GM23338 (cell line): Measurements from ENCODE around the gene MATCAP1.

Source experiments
- ETS1 ChIP-seq: IDR thresholded peaks from 2 replicates; pipeline ENCODE4 v1.6.1; 2016; ENCODE audit warnings: antibody characterized with exemption
- EZH2 ChIP-seq: fragments of 200-600 bp; sonication (generic); IDR thresholded peaks from one replicate; pipeline ENCODE4 v1.8.0; 2017; ENCODE audit warnings: antibody characterized with exemption, mild to moderate bottlenecking, low read depth; ENCODE audit not compliant: unreplicated experiment
- EZH2phosphoT487 ChIP-seq: fragments of 200-600 bp; sonication (generic); IDR thresholded peaks from one replicate; pipeline ENCODE4 v1.8.1; 2018; ENCODE audit warnings: antibody characterized with exemption; ENCODE audit not compliant: unreplicated experiment
- NANOG ChIP-seq: IDR thresholded peaks from 2 replicates; pipeline ENCODE4 v1.6.1; 2016; ENCODE audit warnings: antibody characterized with exemption, borderline replicate concordance
- POLR2AphosphoS5 ChIP-seq: IDR thresholded peaks from 2 replicates; pipeline ENCODE4 v1.6.1; 2016; ENCODE audit warnings: antibody characterized with exemption, low read depth
- ZNF331 ChIP-seq: fragments of 250-450 bp; sonication (Bioruptor Pico); IDR thresholded peaks from 2 replicates; pipeline ENCODE4 v1.5.0; 2020; ENCODE audit warnings: low read depth, mild to moderate bottlenecking, moderate library complexity
- ZNF462 ChIP-seq: fragments of 250-450 bp; sonication (Bioruptor Pico); IDR thresholded peaks from 2 replicates; pipeline ENCODE4 v1.5.0; 2020; ENCODE audit warnings: mild to moderate bottlenecking, moderate library complexity
- TF ChIP-seq, protein P1 (sequence below), 2 experiments: fragments of 200-600 bp in 1 of 2; sonication (generic) in 1 of 2; conservative IDR thresholded peaks; 2 replicates each; pipeline versions ENCODE4 v1.5.1 to v1.6.1; 2016 to 2017; ENCODE audit warnings: antibody characterized with exemption in 2 of 2, low read depth in 2 of 2, mild to moderate bottlenecking in 2 of 2, moderate library complexity in 1 of 2
- TF ChIP-seq, protein P2 (sequence below): IDR thresholded peaks from one replicate; pipeline ENCODE4 v1.6.1; 2018; ENCODE audit warnings: antibody characterized with exemption; ENCODE audit not compliant: unreplicated experiment

- TF ChIP-seq, protein P1, sequence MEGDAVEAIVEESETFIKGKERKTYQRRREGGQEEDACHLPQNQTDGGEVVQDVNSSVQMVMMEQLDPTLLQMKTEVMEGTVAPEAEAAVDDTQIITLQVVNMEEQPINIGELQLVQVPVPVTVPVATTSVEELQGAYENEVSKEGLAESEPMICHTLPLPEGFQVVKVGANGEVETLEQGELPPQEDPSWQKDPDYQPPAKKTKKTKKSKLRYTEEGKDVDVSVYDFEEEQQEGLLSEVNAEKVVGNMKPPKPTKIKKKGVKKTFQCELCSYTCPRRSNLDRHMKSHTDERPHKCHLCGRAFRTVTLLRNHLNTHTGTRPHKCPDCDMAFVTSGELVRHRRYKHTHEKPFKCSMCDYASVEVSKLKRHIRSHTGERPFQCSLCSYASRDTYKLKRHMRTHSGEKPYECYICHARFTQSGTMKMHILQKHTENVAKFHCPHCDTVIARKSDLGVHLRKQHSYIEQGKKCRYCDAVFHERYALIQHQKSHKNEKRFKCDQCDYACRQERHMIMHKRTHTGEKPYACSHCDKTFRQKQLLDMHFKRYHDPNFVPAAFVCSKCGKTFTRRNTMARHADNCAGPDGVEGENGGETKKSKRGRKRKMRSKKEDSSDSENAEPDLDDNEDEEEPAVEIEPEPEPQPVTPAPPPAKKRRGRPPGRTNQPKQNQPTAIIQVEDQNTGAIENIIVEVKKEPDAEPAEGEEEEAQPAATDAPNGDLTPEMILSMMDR (conservative IDR thresholded peaks at IDR 0.05; ENCODE audit: low read depth in 2 of 2) = no peak
- TF ChIP-seq EZH2 (no peak), POLR2AphosphoS5 (no peak), NANOG (no peak), EZH2phosphoT487 (no peak), ZNF331 (no peak), ZNF462 (no peak), ETS1 (no peak)
- TF ChIP-seq, protein P2, sequence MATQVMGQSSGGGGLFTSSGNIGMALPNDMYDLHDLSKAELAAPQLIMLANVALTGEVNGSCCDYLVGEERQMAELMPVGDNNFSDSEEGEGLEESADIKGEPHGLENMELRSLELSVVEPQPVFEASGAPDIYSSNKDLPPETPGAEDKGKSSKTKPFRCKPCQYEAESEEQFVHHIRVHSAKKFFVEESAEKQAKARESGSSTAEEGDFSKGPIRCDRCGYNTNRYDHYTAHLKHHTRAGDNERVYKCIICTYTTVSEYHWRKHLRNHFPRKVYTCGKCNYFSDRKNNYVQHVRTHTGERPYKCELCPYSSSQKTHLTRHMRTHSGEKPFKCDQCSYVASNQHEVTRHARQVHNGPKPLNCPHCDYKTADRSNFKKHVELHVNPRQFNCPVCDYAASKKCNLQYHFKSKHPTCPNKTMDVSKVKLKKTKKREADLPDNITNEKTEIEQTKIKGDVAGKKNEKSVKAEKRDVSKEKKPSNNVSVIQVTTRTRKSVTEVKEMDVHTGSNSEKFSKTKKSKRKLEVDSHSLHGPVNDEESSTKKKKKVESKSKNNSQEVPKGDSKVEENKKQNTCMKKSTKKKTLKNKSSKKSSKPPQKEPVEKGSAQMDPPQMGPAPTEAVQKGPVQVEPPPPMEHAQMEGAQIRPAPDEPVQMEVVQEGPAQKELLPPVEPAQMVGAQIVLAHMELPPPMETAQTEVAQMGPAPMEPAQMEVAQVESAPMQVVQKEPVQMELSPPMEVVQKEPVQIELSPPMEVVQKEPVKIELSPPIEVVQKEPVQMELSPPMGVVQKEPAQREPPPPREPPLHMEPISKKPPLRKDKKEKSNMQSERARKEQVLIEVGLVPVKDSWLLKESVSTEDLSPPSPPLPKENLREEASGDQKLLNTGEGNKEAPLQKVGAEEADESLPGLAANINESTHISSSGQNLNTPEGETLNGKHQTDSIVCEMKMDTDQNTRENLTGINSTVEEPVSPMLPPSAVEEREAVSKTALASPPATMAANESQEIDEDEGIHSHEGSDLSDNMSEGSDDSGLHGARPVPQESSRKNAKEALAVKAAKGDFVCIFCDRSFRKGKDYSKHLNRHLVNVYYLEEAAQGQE = no peak
Measured at GRCh38 chr16:67195676-67196075, 11.9 kb upstream of the MATCAP1 start.
